Measurements from ENCODE around the gene CBLN2.

Gene CBLN2

DNA sequence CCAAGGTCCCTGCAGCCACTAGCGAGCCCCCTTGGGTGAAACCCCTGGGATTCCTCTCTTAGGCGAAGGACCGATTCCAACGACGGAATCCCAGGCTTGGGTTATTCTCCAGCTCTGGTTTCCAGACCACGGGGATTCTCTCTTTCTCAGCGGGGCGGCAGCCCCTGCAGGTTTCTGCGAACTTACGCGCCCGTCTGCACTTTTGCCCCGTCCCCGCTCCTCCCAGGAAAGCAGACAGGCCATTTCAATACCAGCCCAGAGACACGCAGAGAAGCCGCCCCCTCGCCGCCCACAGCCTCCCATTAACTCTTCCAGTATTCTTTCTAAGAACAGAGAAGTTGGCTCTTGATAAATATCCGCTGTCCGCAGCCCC lies 1.2 kb downstream of the CBLN2 start:
- TF ChIP-seq TAF1 (IDR thresholded peaks at IDR 0.05; ENCODE audit: borderline replicate concordance, insufficient read depth, low read length) (no peak), POLR2AphosphoS5 (IDR thresholded peaks at IDR 0.05; ENCODE audit: low read depth, low read length) (no peak), SIN3A (IDR thresholded peaks at IDR 0.05; ENCODE audit: borderline replicate concordance, insufficient read depth, low read length) (no peak), FOXP2 (optimal IDR thresholded peaks at IDR 0.05; ENCODE audit: borderline replicate concordance, extremely low read depth, extremely low read length, insufficient read depth) (no peak)
- TF ChIP-seq, protein P1, sequence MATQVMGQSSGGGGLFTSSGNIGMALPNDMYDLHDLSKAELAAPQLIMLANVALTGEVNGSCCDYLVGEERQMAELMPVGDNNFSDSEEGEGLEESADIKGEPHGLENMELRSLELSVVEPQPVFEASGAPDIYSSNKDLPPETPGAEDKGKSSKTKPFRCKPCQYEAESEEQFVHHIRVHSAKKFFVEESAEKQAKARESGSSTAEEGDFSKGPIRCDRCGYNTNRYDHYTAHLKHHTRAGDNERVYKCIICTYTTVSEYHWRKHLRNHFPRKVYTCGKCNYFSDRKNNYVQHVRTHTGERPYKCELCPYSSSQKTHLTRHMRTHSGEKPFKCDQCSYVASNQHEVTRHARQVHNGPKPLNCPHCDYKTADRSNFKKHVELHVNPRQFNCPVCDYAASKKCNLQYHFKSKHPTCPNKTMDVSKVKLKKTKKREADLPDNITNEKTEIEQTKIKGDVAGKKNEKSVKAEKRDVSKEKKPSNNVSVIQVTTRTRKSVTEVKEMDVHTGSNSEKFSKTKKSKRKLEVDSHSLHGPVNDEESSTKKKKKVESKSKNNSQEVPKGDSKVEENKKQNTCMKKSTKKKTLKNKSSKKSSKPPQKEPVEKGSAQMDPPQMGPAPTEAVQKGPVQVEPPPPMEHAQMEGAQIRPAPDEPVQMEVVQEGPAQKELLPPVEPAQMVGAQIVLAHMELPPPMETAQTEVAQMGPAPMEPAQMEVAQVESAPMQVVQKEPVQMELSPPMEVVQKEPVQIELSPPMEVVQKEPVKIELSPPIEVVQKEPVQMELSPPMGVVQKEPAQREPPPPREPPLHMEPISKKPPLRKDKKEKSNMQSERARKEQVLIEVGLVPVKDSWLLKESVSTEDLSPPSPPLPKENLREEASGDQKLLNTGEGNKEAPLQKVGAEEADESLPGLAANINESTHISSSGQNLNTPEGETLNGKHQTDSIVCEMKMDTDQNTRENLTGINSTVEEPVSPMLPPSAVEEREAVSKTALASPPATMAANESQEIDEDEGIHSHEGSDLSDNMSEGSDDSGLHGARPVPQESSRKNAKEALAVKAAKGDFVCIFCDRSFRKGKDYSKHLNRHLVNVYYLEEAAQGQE (IDR thresholded peaks at IDR 0.05; ENCODE audit: insufficient read depth in 1 of 2, low read depth in 2 of 2, low read length in 2 of 2), result no peak

DNA sequence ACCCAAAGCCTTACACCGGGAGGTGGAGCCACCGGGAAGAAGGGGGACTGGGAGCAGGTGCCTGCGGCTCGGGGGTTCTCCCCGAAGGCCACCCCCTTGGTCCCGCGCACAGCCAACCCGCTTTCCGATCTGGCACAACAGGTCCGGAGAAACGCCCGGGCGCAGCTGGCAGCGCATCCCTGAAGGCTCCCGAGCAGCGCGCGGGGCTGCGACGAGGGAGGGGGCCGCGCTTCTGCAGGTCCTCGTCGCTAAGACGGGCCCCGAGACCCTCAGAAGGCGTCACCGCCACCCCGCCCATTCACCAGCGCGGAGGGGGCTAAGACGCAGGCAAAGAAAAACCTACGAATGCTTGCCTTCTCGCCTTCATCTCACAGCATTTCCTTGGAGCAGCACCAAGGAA lies 1.8 kb downstream of the CBLN2 start:
- no peak for TF ChIP-seq FOXP2 (optimal IDR thresholded peaks at IDR 0.05; ENCODE audit: borderline replicate concordance, extremely low read depth, extremely low read length, insufficient read depth)
- TF ChIP-seq TAF1 (IDR thresholded peaks at IDR 0.05; ENCODE audit: borderline replicate concordance, insufficient read depth, low read length), result no peak
- TF ChIP-seq, protein P1 (IDR thresholded peaks at IDR 0.05; ENCODE audit: insufficient read depth in 1 of 2, low read depth in 2 of 2, low read length in 2 of 2), result no peak
- TF ChIP-seq SIN3A (IDR thresholded peaks at IDR 0.05; ENCODE audit: borderline replicate concordance, insufficient read depth, low read length), result no peak
- TF ChIP-seq POLR2AphosphoS5 (IDR thresholded peaks at IDR 0.05; ENCODE audit: low read depth, low read length), result no peak

DNA sequence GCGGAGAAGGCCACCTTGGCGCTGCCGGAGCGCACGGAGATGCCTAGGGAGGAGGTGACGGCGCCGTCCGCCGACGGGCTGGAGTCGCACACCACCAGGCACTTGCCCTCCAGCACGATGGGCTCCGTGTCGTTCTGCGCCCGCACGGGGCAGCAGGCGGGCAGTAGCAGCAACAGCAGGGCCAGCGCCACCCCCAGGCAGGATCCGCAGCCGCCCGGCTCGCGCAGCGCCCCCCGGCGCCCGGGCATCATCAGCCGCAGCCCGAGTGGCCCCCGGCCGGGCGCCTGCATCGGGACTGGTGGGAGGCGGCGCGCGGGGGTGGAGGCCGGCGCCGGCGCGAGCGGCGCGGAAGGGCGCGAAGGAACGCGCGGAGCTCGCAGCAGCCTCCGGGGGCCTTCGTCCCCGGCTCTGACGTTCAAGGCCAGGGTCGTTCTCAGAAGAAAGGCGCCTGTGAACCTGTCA lies 2.2 kb downstream of the CBLN2 start:
- TF ChIP-seq SIN3A (IDR thresholded peaks at IDR 0.05; ENCODE audit: borderline replicate concordance, insufficient read depth, low read length), result no peak
- TF ChIP-seq TAF1 (IDR thresholded peaks at IDR 0.05; ENCODE audit: borderline replicate concordance, insufficient read depth, low read length), result no peak
- no peak for TF ChIP-seq POLR2AphosphoS5 (IDR thresholded peaks at IDR 0.05; ENCODE audit: low read depth, low read length)
- no peak for TF ChIP-seq FOXP2 (optimal IDR thresholded peaks at IDR 0.05; ENCODE audit: borderline replicate concordance, extremely low read depth, extremely low read length, insufficient read depth)
- TF ChIP-seq, protein P1 (IDR thresholded peaks at IDR 0.05; ENCODE audit: insufficient read depth in 1 of 2, low read depth in 2 of 2, low read length in 2 of 2), result no peak

DNA sequence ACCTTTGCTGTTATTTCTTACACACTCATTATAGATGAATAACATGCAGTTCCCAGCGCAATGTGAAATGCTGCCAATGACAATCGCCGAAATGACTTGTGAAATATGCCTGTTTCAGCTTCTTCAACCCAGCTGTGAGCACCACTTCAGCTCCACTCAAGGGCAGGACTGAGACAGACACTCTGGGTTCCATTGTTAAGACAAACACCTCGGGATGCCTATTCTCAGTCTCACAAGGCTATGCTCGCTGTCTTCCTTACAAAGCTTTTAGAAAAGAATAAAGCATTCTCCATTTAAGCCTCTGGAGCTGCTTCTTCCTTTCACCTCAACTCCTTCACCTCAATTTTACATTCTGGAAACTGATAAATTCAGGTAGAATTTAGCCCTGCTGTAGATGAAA lies 4.2 kb downstream of the CBLN2 start:
- TF ChIP-seq POLR2AphosphoS5 (IDR thresholded peaks at IDR 0.05; ENCODE audit: low read depth, low read length), result no peak
- TF ChIP-seq, protein P1 (IDR thresholded peaks at IDR 0.05; ENCODE audit: insufficient read depth in 1 of 2, low read depth in 2 of 2, low read length in 2 of 2), result no peak
- no peak for TF ChIP-seq SIN3A (IDR thresholded peaks at IDR 0.05; ENCODE audit: borderline replicate concordance, insufficient read depth, low read length)
- no peak for TF ChIP-seq TAF1 (IDR thresholded peaks at IDR 0.05; ENCODE audit: borderline replicate concordance, insufficient read depth, low read length)

DNA sequence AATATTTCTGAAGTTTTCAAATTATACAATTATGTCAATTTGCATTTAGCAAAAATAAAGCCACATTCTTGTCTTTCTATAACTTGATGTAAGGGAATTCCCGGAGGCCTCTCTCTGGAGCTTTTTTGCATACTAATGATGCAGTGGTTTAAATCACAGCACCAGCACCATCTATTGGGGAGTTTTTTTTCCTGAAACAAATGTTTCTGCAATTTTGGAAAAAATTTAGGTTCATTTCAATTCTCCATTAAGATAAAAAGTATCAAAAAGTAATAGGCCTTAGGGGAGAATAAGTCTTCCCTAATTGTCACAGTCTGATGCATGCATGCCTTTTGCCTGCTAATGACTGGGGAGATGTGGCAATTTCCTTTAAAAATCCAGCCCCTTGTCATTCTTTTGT lies 13.5 kb downstream of the CBLN2 start:
- TF ChIP-seq FOXP2 (optimal IDR thresholded peaks at IDR 0.05; ENCODE audit: borderline replicate concordance, extremely low read depth, extremely low read length, insufficient read depth) (no peak), POLR2AphosphoS5 (IDR thresholded peaks at IDR 0.05; ENCODE audit: low read depth, low read length) (no peak), SIN3A (IDR thresholded peaks at IDR 0.05; ENCODE audit: borderline replicate concordance, insufficient read depth, low read length) (no peak), TAF1 (IDR thresholded peaks at IDR 0.05; ENCODE audit: borderline replicate concordance, insufficient read depth, low read length) (no peak)
- TF ChIP-seq, protein P1 (IDR thresholded peaks at IDR 0.05; ENCODE audit: insufficient read depth in 1 of 2, low read depth in 2 of 2, low read length in 2 of 2), result no peak
